HCT116 (cell line): ENCODE data around the gene HS6ST3. TPM values are rescaled to one million over a fixed set of nuclear protein-coding genes. Genes with fewer than 3 reads are reported as not detected.

Experiments
- ATAC-seq: fragments of 200-7000 bp; cut with Tn5 transposase; 2 replicates; pipeline ENCODE4 v1.9.1; 2020; ENCODE audit warnings: mild to moderate bottlenecking, moderate library complexity
- BruUV-seq: library from RNA; stranded (reverse); fragments of 400-500 nt; replicated peaks from 2 replicates; lab custom pipeline; 2021; lab: Mats Ljungman, UMichigan
- CTCF ChIA-PET: fragments of 300-600 bp; sonication (Branson Sonifier 250); formaldehyde crosslinking; loops from one replicate; lab custom pipeline; 2021; ENCODE audit warnings: antibody characterized with exemption; lab: Charles Lee
- POLR2A ChIA-PET: fragments of 300-600, 350-600 bp; sonication (Branson Sonifier 250); formaldehyde crosslinking; loops from one replicate; lab custom pipeline; 2021; ENCODE audit warnings: antibody characterized with exemption; lab: Charles Lee
- RAD21 ChIA-PET, 2 experiments: fragments of 300-600 bp; sonication (Branson Sonifier 250); formaldehyde crosslinking; loops; one replicate each; lab custom pipeline; 2023; ENCODE audit warnings: low total read pairs in 2 of 2; ENCODE audit not compliant: uncharacterized antibody in 2 of 2, unreplicated experiment in 2 of 2, low non-redundant PET in 1 of 2; lab: Charles Lee
- DNase-seq: peaks from one replicate; pipeline ENCODE4 v3.0.0-alpha.2; 2010; ENCODE audit warnings: low read depth, low spot score
- H2AFZ ChIP-seq: fragments of 200-600 bp; shearing (Covaris generic), sonication (generic); 2 replicates; pipeline ENCODE4 v1.6.1; 2017; ENCODE audit warnings: low read depth, mixed run types, mixed read lengths, antibody characterized with exemption, low read length; ENCODE audit not compliant: poor library complexity, severe bottlenecking
- H3K27ac ChIP-seq: 2 replicates; pipeline ENCODE4 v1.5.1; 2012; ENCODE audit warnings: low read depth, low read length
- H3K27me3 ChIP-seq: fragments of 200-600 bp; sonication (generic); 2 replicates; pipeline ENCODE4 v1.6.1; 2016; ENCODE audit warnings: mixed run types, low read length, mixed read lengths; ENCODE audit not compliant: insufficient read depth
- H3K36me3 ChIP-seq, 2 experiments: fragments of 200-500 bp in 1 of 2; fragments of 200-600 bp in 1 of 2; sonication (Bioruptor generic) in 1 of 2; sonication (generic) in 1 of 2; 2 replicates each; pipeline versions ENCODE4 v1.5.1 to v1.6.1; 2014 to 2016; ENCODE audit warnings: low read length in 2 of 2, inconsistent platforms in 1 of 2, mixed read lengths in 1 of 2, mixed run types in 1 of 2; ENCODE audit not compliant: insufficient read depth in 2 of 2, control insufficient read depth in 1 of 2
- H3K4me1 ChIP-seq, 2 experiments: fragments of 200-600 bp in 1 of 2; sonication (generic) in 1 of 2; 2 replicates each; pipeline versions ENCODE4 v1.5.1 to v1.6.1; 2012 to 2017; ENCODE audit warnings: low read length in 2 of 2, inconsistent platforms in 1 of 2, mild to moderate bottlenecking in 1 of 2, mixed read lengths in 1 of 2, mixed run types in 1 of 2, moderate library complexity in 1 of 2; ENCODE audit not compliant: insufficient read depth in 2 of 2, control insufficient read depth in 1 of 2
- H3K4me2 ChIP-seq: fragments of 200-600 bp; sonication (generic); 2 replicates; pipeline ENCODE4 v1.6.1; 2017; ENCODE audit warnings: mixed run types, low read length, mixed read lengths
- H3K4me3 ChIP-seq, 2 experiments: fragments of 200-600 bp in 1 of 2; sonication (generic) in 1 of 2; replicated peaks in 1 of 2; 2 replicates each; pipeline ENCODE4 v1.5.1; 2011 to 2016; ENCODE audit warnings: low read length in 2 of 2, control low read depth in 1 of 2, low read depth in 1 of 2, mild to moderate bottlenecking in 1 of 2, mixed read lengths in 1 of 2, mixed run types in 1 of 2
- H3K79me2 ChIP-seq: fragments of 200-600 bp; sonication (generic); 2 replicates; pipeline ENCODE4 v1.6.1; 2017; ENCODE audit warnings: mild to moderate bottlenecking, mixed run types, low read length, moderate library complexity, mixed read lengths; ENCODE audit not compliant: insufficient read depth
- H3K9ac ChIP-seq: fragments of 200-600 bp; sonication (generic); 2 replicates; pipeline ENCODE4 v1.6.1; 2016; ENCODE audit warnings: low read length, mixed read lengths
- H3K9me2 ChIP-seq: fragments of 200-600 bp; sonication (generic), shearing (Covaris generic); 2 replicates; pipeline ENCODE4 v1.6.1; 2017; ENCODE audit warnings: mixed run types, mild to moderate bottlenecking, moderate library complexity; ENCODE audit not compliant: insufficient read depth
- H3K9me3 ChIP-seq, 2 experiments: fragments of 200-500 bp in 1 of 2; fragments of 200-600 bp in 1 of 2; sonication (Bioruptor generic) in 1 of 2; sonication (generic) in 1 of 2; 2 replicates each; pipeline ENCODE4 v1.6.1; 2014 to 2017; ENCODE audit warnings: low read length in 2 of 2, mixed read lengths in 2 of 2, inconsistent platforms in 1 of 2, low read depth in 1 of 2, mild to moderate bottlenecking in 1 of 2, mixed run types in 1 of 2, moderate library complexity in 1 of 2; ENCODE audit not compliant: control insufficient read depth in 1 of 2, insufficient read depth in 1 of 2
- H4K20me1 ChIP-seq: fragments of 200-600 bp; sonication (generic), shearing (Covaris generic); 2 replicates; pipeline ENCODE4 v1.6.1; 2017; ENCODE audit warnings: mixed run types, mild to moderate bottlenecking, moderate library complexity; ENCODE audit not compliant: insufficient read depth
- CBX3 ChIP-seq: IDR thresholded peaks from 2 replicates; pipeline ENCODE4 v1.6.1; 2012; ENCODE audit warnings: low read depth
- CEBPB ChIP-seq: IDR thresholded peaks from 2 replicates; pipeline ENCODE4 v1.6.1; 2012; ENCODE audit warnings: low read depth
- EZH2phosphoT487 ChIP-seq: fragments of 200-600 bp; IDR thresholded peaks from 2 replicates; pipeline ENCODE4 v1.6.1; 2018; ENCODE audit warnings: antibody characterized with exemption, borderline replicate concordance
- POLR2AphosphoS5 ChIP-seq: IDR thresholded peaks from 2 replicates; pipeline ENCODE4 v1.6.1; 2011; ENCODE audit warnings: mild to moderate bottlenecking, low read depth, low read length, moderate library complexity
- REST ChIP-seq: IDR thresholded peaks from 2 replicates; pipeline ENCODE4 v1.6.1; 2012; ENCODE audit warnings: low read depth
- SP1 ChIP-seq: IDR thresholded peaks from 2 replicates; pipeline ENCODE4 v1.6.1; 2012; ENCODE audit warnings: low read depth
- TCF7L2 ChIP-seq: IDR thresholded peaks from 2 replicates; pipeline ENCODE4 v1.7.0; 2011; ENCODE audit warnings: borderline replicate concordance, inconsistent platforms; ENCODE audit not compliant: insufficient read depth, insufficient read length; ENCODE audit errors: extremely low read depth
- ZFX ChIP-seq: fragments of 450-650 bp; IDR thresholded peaks from 2 replicates; pipeline ENCODE4 v1.6.1; 2017
- ZNF274 ChIP-seq: fragments of 200-500 bp; sonication (Bioruptor generic); IDR thresholded peaks from 2 replicates; pipeline ENCODE4 v1.6.1; 2014; ENCODE audit warnings: mild to moderate bottlenecking, low read depth, low read length, inconsistent platforms
- intact Hi-C: fragments of 100-400 bp; cut with micrococcal nuclease; formaldehyde crosslinking; loops from 2 replicates; pipeline ENCODE4 v1.10.0; 2022
- total RNA-seq: library from RNA; stranded (reverse); gene quantifications from one replicate; pipeline ENCODE4 v1.2.1, GENCODE V29; 2021; ENCODE audit not compliant: unreplicated experiment

The HS6ST3 gene
- total RNA-seq, 1 experiment from 2014 or later: 0.10 TPM

- Histone ChIP-seq H3K27me3 (no peaks in the 10 kb centered on the region), H3K27ac (no peak overlapping the region), H3K9me3 (no peaks in the 10 kb centered on the region), H3K4me1 (no peaks in the 10 kb centered on the region), H3K9me2 (no peaks in the 10 kb centered on the region)
- DNase-seq (no peak), ATAC-seq (no peak)
- BruUV-seq: no TSS peak
- TF ChIP-seq ZNF274 (no peak), POLR2AphosphoS5 (no peak), CEBPB (no peak), SP1 (no peak), EZH2phosphoT487 (no peak), ZFX (no peak), CBX3 (no peak), REST (no peak), TCF7L2 (no peak)
- TF ChIP-seq, all 23 proteins: peak for 0
- Histone ChIP-seq H3K4me2 (no peak overlapping the region), H4K20me1 (no peaks in the 10 kb centered on the region), H3K9ac (no peak overlapping the region), H3K36me3 (no peaks in the 10 kb centered on the region), H3K4me3 (no peak overlapping the region), H2AFZ (no peak overlapping the region), H3K79me2 (no peaks in the 10 kb centered on the region)
- RAD21 ChIA-PET: no interaction called here
- intact Hi-C loops: no loop called here
- CTCF ChIA-PET: no interaction called here
- POLR2A ChIA-PET: no interaction called here
Measured at GRCh38 chr13:96684469-96684868, 594.6 kb downstream of the HS6ST3 start.
